Retinal pigment epithelial cell (primary cell): ENCODE data around the gene LAMC2.

ENCODE experiments used
- DNase-seq: peaks from one replicate; pipeline ENCODE4 v3.0.0-alpha.2; 2010; ENCODE audit warnings: low read depth
- H3K4me3 ChIP-seq: 2 replicates; pipeline ENCODE4 v1.5.1; 2011; ENCODE audit warnings: mild to moderate bottlenecking, low read length, control low read depth, moderate library complexity
- TF ChIP-seq, protein P1 (sequence below): conservative IDR thresholded peaks from 2 replicates; pipeline ENCODE4 v1.5.1; 2011; ENCODE audit warnings: low read depth, low read length, control low read depth, inconsistent platforms

Gene LAMC2

DNA sequence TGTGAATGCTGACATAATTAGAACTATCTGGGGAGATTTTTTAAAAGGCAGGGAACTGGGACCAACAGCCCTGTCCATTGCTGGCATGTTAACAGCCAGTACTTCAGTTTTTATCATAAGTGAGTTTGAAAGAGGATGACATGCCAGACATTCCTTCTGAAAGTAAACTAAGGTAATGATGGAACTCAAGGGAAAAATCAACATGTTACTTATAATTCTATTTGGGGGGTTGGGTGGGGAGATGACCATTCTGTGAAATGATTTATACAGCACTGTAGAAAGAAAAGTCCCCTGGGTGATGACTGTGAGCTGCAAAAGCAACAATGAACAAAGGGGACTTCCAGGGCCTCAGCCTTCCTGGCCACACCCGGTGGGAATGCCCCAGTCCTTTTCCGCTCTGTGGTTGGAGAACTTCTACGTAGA, 5.4 kb upstream of the LAMC2 start:
- DNase-seq = peak; percentile 45
- TF ChIP-seq, protein P1, sequence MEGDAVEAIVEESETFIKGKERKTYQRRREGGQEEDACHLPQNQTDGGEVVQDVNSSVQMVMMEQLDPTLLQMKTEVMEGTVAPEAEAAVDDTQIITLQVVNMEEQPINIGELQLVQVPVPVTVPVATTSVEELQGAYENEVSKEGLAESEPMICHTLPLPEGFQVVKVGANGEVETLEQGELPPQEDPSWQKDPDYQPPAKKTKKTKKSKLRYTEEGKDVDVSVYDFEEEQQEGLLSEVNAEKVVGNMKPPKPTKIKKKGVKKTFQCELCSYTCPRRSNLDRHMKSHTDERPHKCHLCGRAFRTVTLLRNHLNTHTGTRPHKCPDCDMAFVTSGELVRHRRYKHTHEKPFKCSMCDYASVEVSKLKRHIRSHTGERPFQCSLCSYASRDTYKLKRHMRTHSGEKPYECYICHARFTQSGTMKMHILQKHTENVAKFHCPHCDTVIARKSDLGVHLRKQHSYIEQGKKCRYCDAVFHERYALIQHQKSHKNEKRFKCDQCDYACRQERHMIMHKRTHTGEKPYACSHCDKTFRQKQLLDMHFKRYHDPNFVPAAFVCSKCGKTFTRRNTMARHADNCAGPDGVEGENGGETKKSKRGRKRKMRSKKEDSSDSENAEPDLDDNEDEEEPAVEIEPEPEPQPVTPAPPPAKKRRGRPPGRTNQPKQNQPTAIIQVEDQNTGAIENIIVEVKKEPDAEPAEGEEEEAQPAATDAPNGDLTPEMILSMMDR = no peak
- no peak overlapping the region for H3K4me3 ChIP-seq

DNA sequence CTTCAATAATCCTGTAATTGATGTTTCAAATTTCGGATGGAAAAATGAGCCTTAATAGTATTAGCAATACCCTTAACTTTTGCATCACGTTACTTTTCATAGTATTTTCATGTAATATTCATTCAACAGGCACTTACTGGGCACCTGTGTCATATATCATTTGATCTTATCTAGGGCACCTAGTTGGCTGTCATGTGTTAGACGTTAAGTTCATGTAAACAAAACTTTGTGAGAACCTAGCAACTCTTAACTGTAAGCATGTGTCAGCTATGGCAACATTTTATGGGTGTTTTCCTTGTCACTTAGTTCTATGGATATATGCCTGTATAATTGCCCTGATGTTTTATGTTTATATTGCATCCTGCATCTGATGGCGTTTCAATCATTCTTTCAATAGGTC, 777 bp downstream of the LAMC2 start:
- H3K4me3 ChIP-seq = no peak overlapping the region
- TF ChIP-seq, protein P1 = no peak
- DNase-seq = no peak

DNA sequence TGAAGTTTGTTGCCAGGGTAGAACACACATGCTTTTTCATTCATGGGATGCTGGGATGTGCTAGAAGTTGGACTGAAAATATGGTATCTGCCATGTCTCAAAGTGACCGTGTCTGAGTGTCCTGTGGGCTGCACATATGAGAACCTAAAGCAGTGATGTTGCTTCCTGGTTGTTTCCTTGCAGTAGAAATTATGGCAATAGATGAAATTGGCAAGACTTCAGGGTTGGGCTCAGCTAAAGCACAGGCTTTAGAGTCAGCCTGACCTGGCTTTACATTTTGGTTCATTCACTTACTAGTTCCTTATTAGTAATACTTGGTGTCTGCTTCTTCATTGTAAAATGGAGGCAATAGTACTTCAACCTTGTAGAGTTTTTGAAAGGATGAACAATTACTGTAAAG, 2.2 kb downstream of the LAMC2 start:
- H3K4me3 ChIP-seq = no peak overlapping the region
- TF ChIP-seq, protein P1 = no peak

DNA sequence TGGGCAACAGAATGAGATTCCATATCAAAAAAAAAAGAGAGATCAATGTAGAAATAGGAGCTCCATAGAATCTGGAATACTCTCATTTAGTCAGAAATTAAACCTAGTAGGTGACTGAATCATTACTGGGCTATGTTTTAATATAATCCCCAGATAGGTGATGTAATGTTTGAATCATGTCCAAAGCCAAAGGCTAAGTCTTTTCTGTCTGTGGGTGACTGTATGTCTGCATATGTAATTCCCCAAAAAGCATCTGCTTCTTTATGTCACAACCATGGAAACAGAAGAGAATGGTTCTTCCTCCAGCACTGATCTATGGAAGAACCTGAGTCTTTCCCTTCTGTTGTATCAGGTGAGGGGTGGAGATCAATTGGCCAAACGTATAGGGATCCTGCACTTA, 5.8 kb downstream of the LAMC2 start:
- H3K4me3 ChIP-seq = no peak overlapping the region
- TF ChIP-seq, protein P1 = no peak
- peak; percentile 69 for DNase-seq

More for the DNA sequence above, 2.2 kb downstream of the LAMC2 start:
- DNase-seq = no peak

DNA sequence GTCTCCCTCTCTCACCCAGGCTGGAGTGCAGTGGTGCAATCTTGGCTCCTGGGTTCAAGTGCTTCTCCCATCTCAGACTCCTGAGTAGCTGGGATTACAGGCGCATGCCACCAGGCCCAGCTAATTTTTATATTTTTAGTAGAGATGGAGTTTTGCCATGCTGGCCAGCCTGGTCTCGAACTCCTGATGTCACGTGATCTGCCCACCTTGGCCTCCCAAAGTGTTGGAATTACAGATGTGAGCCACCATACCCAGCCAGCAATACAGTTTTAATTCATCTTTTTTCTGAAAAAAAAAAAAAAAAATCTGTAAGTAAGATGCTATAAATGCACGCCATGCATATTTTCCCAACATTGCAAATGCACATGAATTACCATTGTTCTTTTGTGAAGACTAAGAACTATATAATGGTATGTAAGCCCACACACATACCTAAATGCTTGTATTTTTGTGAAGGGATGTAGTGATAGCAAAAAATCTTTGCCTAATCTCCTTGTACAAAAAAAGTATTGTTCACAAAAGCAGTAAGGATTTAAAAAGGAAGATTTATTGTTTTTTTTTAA, 8.0 kb downstream of the LAMC2 start:
- no peak overlapping the region for H3K4me3 ChIP-seq
- no peak for DNase-seq
- TF ChIP-seq, protein P1 = no peak

DNA sequence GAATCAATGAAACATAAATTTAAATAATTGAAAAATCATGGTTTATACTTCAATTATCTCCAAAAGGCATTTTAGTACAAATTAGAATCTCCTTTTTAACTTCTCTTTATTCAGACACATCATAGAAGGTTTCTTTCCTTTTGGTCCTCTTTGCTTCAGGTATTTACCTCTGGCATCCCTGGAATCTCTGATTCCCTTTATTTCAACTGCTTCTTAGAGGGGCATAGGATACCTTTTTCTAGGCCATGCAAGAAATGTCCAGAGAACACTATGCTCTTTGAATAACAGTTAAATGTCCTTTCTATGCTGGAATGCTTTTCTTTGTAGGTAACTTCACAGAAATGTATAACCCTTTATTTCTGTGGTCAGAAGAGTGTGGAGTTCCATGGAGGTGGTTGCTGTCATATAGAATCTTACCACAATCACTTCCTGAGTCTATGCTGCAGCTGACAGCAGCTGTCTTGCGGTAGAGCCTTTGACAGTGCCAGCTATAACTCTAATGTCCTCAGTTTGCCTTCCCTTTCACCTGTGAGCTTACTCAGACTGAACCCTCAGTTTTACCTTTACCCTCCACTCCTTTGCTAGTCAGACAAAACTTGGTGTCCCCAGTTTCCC, 8.6 kb downstream of the LAMC2 start:
- H3K4me3 ChIP-seq = no peak overlapping the region
- no peak for DNase-seq
- TF ChIP-seq, protein P1 = no peak

DNA sequence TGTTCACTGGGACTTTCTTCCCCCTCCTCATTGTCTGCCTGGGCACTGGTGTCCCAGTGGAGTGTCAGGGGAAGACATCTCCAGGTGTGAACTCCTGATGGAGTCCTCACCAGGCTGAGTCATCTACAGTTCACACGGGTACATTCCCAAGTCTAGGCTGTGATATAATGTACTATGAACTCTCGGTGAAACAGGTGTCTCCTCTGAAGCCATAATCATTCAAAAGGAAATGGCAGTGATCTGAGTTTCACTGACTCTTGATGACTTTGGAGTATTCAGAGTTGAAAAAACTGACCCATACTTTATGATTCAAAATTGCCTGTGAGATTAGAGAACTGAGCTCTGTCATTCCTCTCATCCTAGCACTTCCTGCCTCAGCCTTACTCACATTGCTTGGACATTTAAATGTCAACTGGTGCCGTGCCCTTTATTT, 9.1 kb downstream of the LAMC2 start:
- TF ChIP-seq, protein P1 = no peak
- no peak for DNase-seq
- no peak overlapping the region for H3K4me3 ChIP-seq
